Adrenal gland (tissue), 12 donors: Measurements from ENCODE around the gene GLP2R. TPM values are rescaled to one million over a fixed set of nuclear protein-coding genes. Genes with fewer than 3 reads are reported as not detected.

ENCODE experiments used
- DNase-seq, 7 donors: peaks; one replicate each; pipeline ENCODE4 v3.0.0-alpha.2; 2019 to 2020
- H3K27ac ChIP-seq, 5 donors: fragments of 200-600 bp; sonication (generic) in 4 of 5; 1 replicate in 3 of 5; 2 replicates in 2 of 5; pipeline versions ENCODE4 v1.5.1 to v1.8.0; 2016 to 2020; ENCODE audit warnings: mild to moderate bottlenecking in 1 of 5
- H3K27me3 ChIP-seq: fragments of 200-600 bp; 2 replicates; pipeline ENCODE4 v1.8.0; 2021
- H3K36me3 ChIP-seq, 2 donors: fragments of 200-600 bp; replicated peaks in 1 of 2; 1 replicate in 1 of 2; 2 replicates in 1 of 2; pipeline versions ENCODE4 v1.5.1 to v1.8.0; 2018 to 2022
- H3K4me1 ChIP-seq, 2 donors: fragments of 200-600 bp; replicated peaks in 1 of 2; 1 replicate in 1 of 2; 2 replicates in 1 of 2; pipeline versions ENCODE4 v1.5.1 to v1.8.0; 2018 to 2021
- H3K4me3 ChIP-seq, 4 donors: fragments of 200-600 bp; sonication (generic) in 3 of 4; one replicate each; pipeline ENCODE4 v1.5.1; 2016 to 2018
- H3K9me3 ChIP-seq, 3 donors: fragments of 200-600 bp; sonication (generic) in 1 of 3; replicated peaks in 1 of 3; 1 replicate in 2 of 3; 2 replicates in 1 of 3; pipeline versions ENCODE4 v1.5.1 to v1.8.0; 2016 to 2021
- CTCF ChIP-seq, 6 experiments: fragments of 450-650 bp in 4 of 6; fragments of 200-600 bp in 2 of 6; sonication (generic) in 1 of 6; IDR thresholded peaks; 1 replicate in 5 of 6; 2 replicates in 1 of 6; pipeline versions ENCODE4 v1.5.1 to v1.8.0; 2016 to 2021; ENCODE audit warnings: antibody characterized with exemption in 6 of 6, mild to moderate bottlenecking in 2 of 6, moderate library complexity in 1 of 6
- POLR2A ChIP-seq, 2 donors: fragments of 450-650 bp; IDR thresholded peaks; one replicate each; pipeline ENCODE4 v1.6.1; 2017; ENCODE audit warnings: antibody characterized with exemption in 2 of 2, mild to moderate bottlenecking in 2 of 2, moderate library complexity in 1 of 2
- WGBS, 4 donors: extraction: QIAGEN DNeasy Blood & Tissue Kit in 2 of 4; methylation state at CpG; one replicate each; pipeline versions ENCODE4 v1.1.5 to v1.1.7; 2013 to 2017; 5-methylcytosine and 5-hydroxymethylcytosine counted together
- intact Hi-C, 2 donors: fragments of 100-400 bp; cut with DNase I; formaldehyde crosslinking; loops; one replicate each; pipeline versions ENCODE4 v1.14.1 to v1.15.0; 2022 to 2023
- polyA plus RNA-seq, 3 donors: library from polyadenylated mRNA; stranded (reverse); fragments of 200-250 nt in 2 of 3; fragments of 350-450 nt in 1 of 3; fragmentation: Illumina TruSeq in 1 of 3; extraction: RNeasy Lipid Tissue Mini Kit (QIAGEN cat#74804) in 1 of 3; gene quantifications; one replicate each; pipeline ENCODE4 v1.2.3, GENCODE V29; 2013 to 2014
- total RNA-seq, 9 donors: library from RNA; depleted of rRNA in 4 of 9; stranded (reverse); fragments of >200 nt in 4 of 9; fragments of 120-200 nt in 1 of 9; fragmentation: NEBNext Ultra II Directional in 1 of 9; extraction: Animal tissue kit (Norgen Biotek cat#: 25700) in 1 of 9; gene quantifications; one replicate each; pipeline versions ENCODE4 v1.1.0 to v1.2.4, GENCODE V29; 2013 to 2023
- donor health status: healthy with polysubstance abuse.
- donor health status: Bipolar disorder and iron deficiency.
- donor health status: DM: yes; HTN: yes; CAD: no.
- donor health status: DM: no; HTN: no; CAD: no.
- donor health status: DM: no; HTN: no; CAD: no.
- donor health status: DM: yes; HTN: yes; CAD: no.

Gene GLP2R
- total and polyA plus RNA-seq, 12 donors = 0.07 to 1.2 (median 0.35) TPM; not detected in 1

DNA sequence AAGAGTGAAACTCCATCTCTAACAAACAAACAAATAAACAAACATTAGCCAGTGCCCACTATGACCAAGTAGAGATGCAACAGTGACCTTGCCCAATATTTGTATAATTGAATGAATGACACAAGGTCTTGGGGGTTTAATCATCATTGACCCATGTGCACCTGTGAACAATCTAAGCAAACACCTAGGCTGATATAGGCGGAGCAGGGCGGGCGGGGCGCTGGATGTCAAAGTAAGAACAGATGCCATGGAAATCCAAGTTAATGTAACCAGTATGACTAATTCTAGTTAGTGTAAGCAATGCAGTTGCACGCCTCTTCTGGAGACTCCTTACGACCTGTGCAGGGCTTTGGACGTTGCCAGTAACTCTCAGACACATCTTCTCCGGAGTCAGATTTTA is 61.8 kb downstream of the GLP2R start:
- intact Hi-C loops = no loop called here
- no peaks in the 10 kb centered on the region for H3K4me1 ChIP-seq
- DNase-seq = no peak
- no peaks in the 10 kb centered on the region for H3K36me3 ChIP-seq
- no peak overlapping the region for H3K27ac ChIP-seq
- TF ChIP-seq CTCF (IDR thresholded peaks at IDR 0.05) (no peak), POLR2A (IDR thresholded peaks at IDR 0.05) (no peak)
- H3K4me3 ChIP-seq = no peak overlapping the region
- H3K9me3 ChIP-seq = peaks cover 0 to 11% (median 0%) of the 10 kb centered on the region in 3 donors
- no peaks in the 10 kb centered on the region for H3K27me3 ChIP-seq
- 73 to 89% (median 81%) methylated on average over 8 of the region's 8 CpGs for WGBS, 4 donors

- 8 to 33% (median 22%) methylated on average over 2 of the region's 2 CpGs for WGBS, 4 donors
- intact Hi-C loops = no loop called here
- no peak overlapping the region for H3K27ac ChIP-seq
- no peak overlapping the region for H3K4me3 ChIP-seq
- H3K36me3 ChIP-seq = no peaks in the 10 kb centered on the region
- H3K9me3 ChIP-seq = no peaks in the 10 kb centered on the region
- H3K27me3 ChIP-seq = no peaks in the 10 kb centered on the region
- H3K4me1 ChIP-seq = no peaks in the 10 kb centered on the region
- TF ChIP-seq CTCF (IDR thresholded peaks at IDR 0.05) (peak in 4 of 6 experiments; percentile 18 to 30 (median 28)), POLR2A (IDR thresholded peaks at IDR 0.05) (no peak)
- no peak for DNase-seq
Measured at GRCh38 chr17:9890124-9890523, 64.4 kb downstream of the GLP2R start.

GRCh38 chr17:9893411-9894012 is 67.8 kb downstream of the GLP2R start:
- WGBS, 4 donors = 60 to 85% (median 76%) methylated on average over 3 of the region's 3 CpGs
- DNase-seq = no peak
- H3K27me3 ChIP-seq = no peaks in the 10 kb centered on the region
- TF ChIP-seq CTCF (IDR thresholded peaks at IDR 0.05) (no peak), POLR2A (IDR thresholded peaks at IDR 0.05) (no peak)
- no peaks in the 10 kb centered on the region for H3K36me3 ChIP-seq
- no peak overlapping the region for H3K27ac ChIP-seq
- H3K9me3 ChIP-seq = no peaks in the 10 kb centered on the region
- no peaks in the 10 kb centered on the region for H3K4me1 ChIP-seq
- no peak overlapping the region for H3K4me3 ChIP-seq
- intact Hi-C loops = no loop called here

- Histone ChIP-seq H3K4me1 (no peaks in the 10 kb centered on the region), H3K36me3 (no peaks in the 10 kb centered on the region), H3K9me3 (no peaks in the 10 kb centered on the region), H3K27ac (no peak overlapping the region), H3K4me3 (no peak overlapping the region), H3K27me3 (no peaks in the 10 kb centered on the region)
- WGBS, 4 donors = 59 to 90% (median 86%) methylated on average over 1 to 3 of the region's 3 CpGs
- intact Hi-C loops = no loop called here
- no peak for TF ChIP-seq POLR2A (IDR thresholded peaks at IDR 0.05)
- no peak for DNase-seq
Measured at GRCh38 chr17:9894231-9894630, 68.5 kb downstream of the GLP2R start.

DNA sequence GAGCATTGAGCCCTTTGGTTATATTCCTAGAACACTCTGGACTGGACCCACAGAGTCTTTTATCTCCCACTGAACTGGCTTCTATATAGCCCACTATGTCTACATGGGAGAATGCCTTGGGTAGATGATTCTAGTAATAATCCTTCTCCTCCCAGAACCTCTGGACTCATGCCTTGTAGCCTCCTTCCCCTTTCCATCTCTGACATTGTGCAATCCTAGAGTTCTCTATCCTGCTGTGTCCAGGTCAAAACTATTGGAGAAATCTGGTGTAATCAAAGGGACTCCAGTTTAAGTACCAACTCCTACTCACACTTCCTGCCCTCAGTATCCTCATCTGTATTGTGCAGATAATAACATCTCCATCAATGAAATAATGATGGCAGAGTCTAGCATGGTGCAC is 70.2 kb downstream of the GLP2R start:
- H3K9me3 ChIP-seq = no peaks in the 10 kb centered on the region
- no peak overlapping the region for H3K4me3 ChIP-seq
- no peak for TF ChIP-seq POLR2A (IDR thresholded peaks at IDR 0.05)
- no peak for TF ChIP-seq CTCF (IDR thresholded peaks at IDR 0.05)
- H3K27ac ChIP-seq = no peak overlapping the region
- peaks cover 0 to 6% of the 10 kb centered on the region in 2 donors for H3K4me1 ChIP-seq
- intact Hi-C loops = no loop called here
- H3K36me3 ChIP-seq = no peaks in the 10 kb centered on the region
- no peaks in the 10 kb centered on the region for H3K27me3 ChIP-seq
- no peak for DNase-seq
